GM08714 (cell line): ENCODE data around the gene ZNF320.
"Not testable (repeated sequence)": the region's sequence is repeated elsewhere in the genome, so short reads cannot be mapped to it uniquely, and the experiment has no call there.

Source experiments
- H3K4me3 ChIP-seq: fragments of 200-500 bp; sonication (Bioruptor generic); 2 replicates; pipeline ENCODE4 v1.5.1; 2014; ENCODE audit warnings: mild to moderate bottlenecking, low read length, inconsistent platforms
- ZNF274 ChIP-seq: IDR thresholded peaks from 2 replicates; pipeline ENCODE4 v1.6.1; 2012; ENCODE audit warnings: mild to moderate bottlenecking, low read depth, low read length

ZNF320 gene

GRCh38 chr19:52897138-52897935 is at the start of gene ZNF320:
TSS of gene ZNF320 (minus strand) at chr19:52897635. CDS start at chr19:52890255, 7,380 bp downstream.
- H3K4me3 ChIP-seq: peak within 1 kb of the TSS; percentile 54; the same call in 1 of the 2 replicates
- TF ChIP-seq ZNF274: no peak

GRCh38 chr19:52946322-52947310 is 49.2 kb upstream of the ZNF320 start:
- TF ChIP-seq ZNF274: no peak
- H3K4me3 ChIP-seq: no peak overlapping the region

- TF ChIP-seq ZNF274: no peak
- no peak overlapping the region for H3K4me3 ChIP-seq
Measured at GRCh38 chr19:52945652-52946321, 48.4 kb upstream of the ZNF320 start.

- H3K4me3 ChIP-seq: not testable (repeated sequence)
Measured at GRCh38 chr19:52944703-52945493, 47.5 kb upstream of the ZNF320 start.

GRCh38 chr19:52943884-52944643 is 46.6 kb upstream of the ZNF320 start:
- H3K4me3 ChIP-seq: no peak overlapping the region
- TF ChIP-seq ZNF274: no peak

GRCh38 chr19:52943134-52943883 is 45.9 kb upstream of the ZNF320 start:
- peak overlapping the region; percentile 71; the same call in 1 of the 2 replicates for H3K4me3 ChIP-seq
- TF ChIP-seq ZNF274: no peak

- H3K4me3 ChIP-seq: peak overlapping the region; percentile 89
- TF ChIP-seq ZNF274: no peak
Measured at GRCh38 chr19:52942386-52943133, 45.1 kb upstream of the ZNF320 start.

- H3K4me3 ChIP-seq: peak overlapping the region; percentile 89
- TF ChIP-seq ZNF274: no peak
Measured at GRCh38 chr19:52941941-52942385, 44.5 kb upstream of the ZNF320 start.

GRCh38 chr19:52941523-52941922 is 44.1 kb upstream of the ZNF320 start:
- peak overlapping the region; percentile 89 for H3K4me3 ChIP-seq

GRCh38 chr19:52940905-52941304 is 43.5 kb upstream of the ZNF320 start:
- not testable (repeated sequence) for H3K4me3 ChIP-seq

GRCh38 chr19:52938761-52939160 is 41.3 kb upstream of the ZNF320 start:
- H3K4me3 ChIP-seq: no peak overlapping the region
- no peak for TF ChIP-seq ZNF274

GRCh38 chr19:52936954-52937325 is 39.5 kb upstream of the ZNF320 start:
- TF ChIP-seq ZNF274: no peak
- no peak overlapping the region for H3K4me3 ChIP-seq
